Measurements from ENCODE around the gene ATAT1. TPM values are rescaled to one million over a fixed set of nuclear protein-coding genes. Genes with fewer than 3 reads are reported as not detected.

Gene ATAT1
- total RNA-seq, 2 donors from 2014 or later: 5.2 to 7.2 TPM

DNA sequence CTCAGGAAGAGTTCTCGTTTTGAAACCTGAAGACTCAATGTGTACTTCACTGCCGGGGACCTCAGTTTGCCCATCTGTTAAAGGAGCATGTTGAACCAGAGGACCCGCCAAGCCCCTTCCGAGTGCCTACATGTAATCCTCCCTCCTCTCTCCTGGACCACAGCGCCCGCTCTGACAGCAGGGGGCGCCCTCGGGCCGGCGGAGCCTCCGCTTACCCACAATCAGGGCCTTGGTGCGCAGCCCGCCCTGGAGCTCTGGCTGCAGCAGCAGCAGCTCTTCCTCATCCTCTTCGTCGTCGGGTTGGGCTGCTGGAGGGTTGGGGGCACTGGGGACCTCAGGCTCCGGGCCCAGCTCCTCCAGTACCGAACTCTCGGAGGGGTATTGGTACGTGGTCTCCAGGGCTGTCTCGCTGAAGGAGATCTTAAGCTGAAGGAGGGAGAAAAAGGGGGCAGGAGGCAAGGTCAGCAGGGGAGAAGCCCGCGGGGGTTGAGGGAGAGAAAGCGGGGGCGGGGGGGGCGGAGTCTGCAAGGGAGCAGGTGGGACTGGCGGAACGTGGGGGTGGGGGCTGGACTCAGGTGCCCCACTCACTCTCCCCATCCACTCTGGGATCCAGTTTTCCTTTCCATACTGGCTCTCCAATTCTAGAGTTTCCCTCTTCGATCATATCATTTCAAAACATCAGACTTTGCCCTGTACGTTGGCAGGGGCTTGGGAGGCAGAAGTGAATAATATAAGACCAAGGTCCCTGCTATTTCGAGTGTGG is 52.5 kb downstream of the ATAT1 start:
- peak; percentile 96 for DNase-seq (ENCODE audit: low spot score)
- intact Hi-C loops (cut with DNase I): loop anchor here in 1 of 2 donors (2.0 kb wide), 1 partner anchor 44 kb away; no protein-coding TSS in a partner anchor

GRCh38 chr6:30679765-30680535 is 53.3 kb downstream of the ATAT1 start:
- intact Hi-C loops (cut with DNase I): loop anchor here in 1 of 2 donors (2.0 kb wide), 1 partner anchor 43 kb away; no protein-coding TSS in a partner anchor

DNA sequence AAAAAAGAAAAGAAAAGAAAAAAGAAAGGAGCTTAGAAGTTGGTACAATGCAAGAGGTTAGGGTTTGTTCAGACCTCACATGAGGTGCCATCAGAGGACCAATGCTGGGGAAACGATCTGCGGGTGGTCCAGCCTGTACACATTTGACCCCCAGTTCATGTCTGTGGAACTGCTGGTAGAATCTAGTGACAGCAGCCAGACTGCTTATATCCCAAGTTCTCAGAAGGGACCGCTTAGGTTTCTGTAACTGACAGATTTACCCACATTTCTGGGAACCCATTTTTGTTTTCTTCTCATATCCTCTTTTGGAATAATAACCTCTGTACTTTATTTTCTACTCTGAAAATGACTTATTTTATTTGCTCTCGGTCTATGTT is 55.1 kb downstream of the ATAT1 start:
- no peak for DNase-seq (ENCODE audit: low spot score)
- intact Hi-C loops (cut with DNase I): loop anchor here in 1 of 2 donors (2.0 kb wide), 1 partner anchor 41 kb away; no protein-coding TSS in a partner anchor

More at GRCh38 chr6:30679765-30680535, 53.3 kb downstream of the ATAT1 start:
- no peak for DNase-seq (ENCODE audit: low spot score)

DNA sequence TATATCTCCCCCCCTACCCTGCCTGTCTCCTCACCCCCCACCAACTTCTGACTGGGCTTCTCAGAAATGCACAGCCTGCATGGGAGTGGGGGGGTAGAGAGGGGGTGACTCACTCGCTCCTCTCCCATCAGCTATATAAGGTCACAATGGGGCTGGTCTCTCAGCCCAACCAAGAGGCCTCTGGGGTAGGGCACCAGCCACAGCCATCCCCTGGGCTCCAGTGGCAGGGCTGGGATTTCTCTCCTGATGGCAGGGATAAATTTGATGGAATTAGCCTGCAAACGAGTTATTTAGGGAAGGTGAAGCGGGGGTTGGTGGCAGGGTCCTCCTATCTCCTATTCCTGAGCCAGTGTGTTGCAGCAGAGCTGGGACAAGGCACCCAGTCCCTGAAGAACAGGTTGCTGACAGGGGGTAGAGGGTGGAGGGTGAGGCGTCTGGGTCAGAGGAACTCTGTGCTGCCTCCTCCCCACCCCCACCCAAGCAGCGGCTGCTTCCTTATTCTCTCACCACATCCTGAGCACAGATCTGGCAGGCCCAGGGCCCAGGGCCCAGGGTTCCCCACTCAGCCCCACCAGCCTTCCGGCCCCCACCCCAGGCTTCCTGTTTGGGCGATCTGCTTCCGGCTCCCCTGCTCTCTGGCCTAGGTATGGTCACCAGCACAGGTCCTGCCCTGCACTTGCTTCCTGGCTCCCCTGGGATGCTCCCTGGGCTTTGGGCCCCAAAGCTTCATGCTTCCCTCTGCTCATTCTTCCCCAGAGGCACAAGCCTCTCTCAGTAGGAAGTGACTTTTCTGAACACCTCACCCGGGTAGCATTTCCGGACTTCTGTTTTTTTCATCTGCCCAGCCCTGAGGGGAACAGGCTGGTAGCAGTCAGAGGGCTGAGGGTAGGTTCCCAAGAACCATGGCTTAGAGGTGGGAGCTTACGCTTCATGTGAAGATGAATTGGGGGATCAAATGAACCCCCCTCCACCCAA is 55.8 kb downstream of the ATAT1 start:
- intact Hi-C loops (cut with DNase I): loop anchor here in 1 of 2 donors (2.0 kb wide), 1 partner anchor 40 kb away; no protein-coding TSS in a partner anchor

GRCh38 chr6:30683183-30683979 is 56.7 kb downstream of the ATAT1 start:
- no peak for DNase-seq (ENCODE audit: low spot score)
- intact Hi-C loops (cut with DNase I): loop anchor here in 1 of 2 donors (2.0 kb wide), 1 partner anchor 39 kb away; no protein-coding TSS in a partner anchor

More for the DNA sequence above, 55.8 kb downstream of the ATAT1 start:
- DNase-seq (ENCODE audit: low spot score): peak; percentile 96

- intact Hi-C loops (cut with DNase I): loop anchor here in 1 of 2 donors (2.0 kb wide), 1 partner anchor 39 kb away; no protein-coding TSS in a partner anchor
- DNase-seq (ENCODE audit: low spot score): peak; percentile 40
These were observed 57.3 kb downstream of the ATAT1 start for GRCh38 chr6:30683980-30684338.

DNA sequence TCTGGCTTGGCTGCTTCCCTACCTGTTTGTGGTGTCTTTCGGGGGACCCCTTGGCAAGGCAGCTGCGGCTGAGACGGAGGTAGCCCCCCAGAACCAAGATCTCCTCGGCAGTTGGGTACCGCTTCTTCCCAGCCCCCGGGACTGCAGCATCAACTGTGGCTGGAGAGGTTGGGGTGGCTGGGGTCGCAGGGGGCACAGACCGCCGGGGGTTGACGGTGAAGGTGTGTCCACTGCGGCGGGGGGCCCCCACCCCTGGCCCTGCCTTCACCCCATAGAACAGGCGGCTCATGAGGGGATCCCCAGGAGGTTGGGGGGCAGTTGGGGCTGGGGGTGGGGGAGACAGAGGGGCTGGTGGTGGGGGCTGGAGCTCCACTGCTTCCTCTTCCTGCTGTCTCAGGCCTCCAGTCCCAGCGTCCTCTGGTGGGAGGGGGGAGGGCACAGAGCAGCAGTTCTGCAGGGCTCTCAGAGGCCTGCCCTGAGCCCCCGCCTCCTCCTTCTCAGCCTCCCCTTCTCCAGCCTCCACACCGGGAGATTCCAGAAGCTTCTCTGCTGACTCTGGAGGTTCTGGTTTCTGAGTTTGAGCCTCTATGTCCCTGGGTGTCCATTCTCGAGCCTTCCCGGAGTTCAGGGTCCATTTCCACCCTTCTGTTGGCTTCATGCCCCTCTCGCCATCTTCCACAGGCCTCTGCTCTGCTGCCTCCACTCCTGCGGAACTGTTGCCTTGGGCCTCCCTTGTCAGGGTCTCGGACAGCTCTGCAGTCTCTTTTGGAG is 57.9 kb downstream of the ATAT1 start:
- intact Hi-C loops (cut with DNase I): no loop called here
- peak; percentile 88 for DNase-seq (ENCODE audit: low spot score)

DNA sequence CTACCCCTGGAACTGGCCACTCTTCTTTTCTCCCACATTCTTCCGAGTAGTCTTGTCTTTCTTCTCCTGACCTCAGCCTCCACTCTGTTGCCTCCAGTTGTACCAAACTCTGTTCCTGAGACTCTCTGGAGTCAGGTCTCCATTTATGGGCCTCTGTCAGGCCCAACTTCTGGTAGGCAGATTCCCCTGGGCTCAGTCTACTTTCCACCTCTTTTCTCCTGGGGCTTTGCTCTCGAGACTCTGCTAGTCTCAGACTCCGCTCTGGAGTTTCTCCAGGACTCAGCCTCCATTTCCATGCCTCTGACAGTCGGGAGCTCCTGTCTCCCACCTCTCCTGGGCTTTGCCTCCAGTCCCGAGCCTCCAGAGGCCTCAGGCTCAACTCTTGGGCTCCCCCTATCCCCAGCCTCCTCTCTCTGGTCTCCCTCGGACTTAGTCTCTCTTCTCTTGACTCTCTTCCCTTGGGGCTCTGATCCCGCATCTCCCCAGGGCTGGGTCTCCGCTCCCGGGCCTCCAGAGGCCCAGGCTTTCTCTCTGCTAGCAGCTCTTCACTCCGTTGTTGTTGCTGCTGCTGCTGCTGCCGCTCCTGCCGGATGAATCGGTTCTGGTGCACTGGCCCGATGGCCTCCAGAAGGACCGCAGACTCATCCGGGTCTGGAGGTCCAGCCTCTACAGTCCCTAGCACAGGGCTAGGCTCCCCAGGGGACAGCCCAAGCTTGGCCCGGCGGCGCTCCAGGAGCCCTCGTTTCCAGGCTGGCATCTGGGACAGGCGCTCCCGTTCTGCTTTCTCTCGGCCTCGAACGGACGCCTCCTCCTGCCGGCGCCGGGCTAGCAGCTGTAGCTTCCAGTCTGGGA is 58.7 kb downstream of the ATAT1 start:
- intact Hi-C loops (cut with DNase I): no loop called here
- DNase-seq (ENCODE audit: low spot score): peak; percentile 80

DNA sequence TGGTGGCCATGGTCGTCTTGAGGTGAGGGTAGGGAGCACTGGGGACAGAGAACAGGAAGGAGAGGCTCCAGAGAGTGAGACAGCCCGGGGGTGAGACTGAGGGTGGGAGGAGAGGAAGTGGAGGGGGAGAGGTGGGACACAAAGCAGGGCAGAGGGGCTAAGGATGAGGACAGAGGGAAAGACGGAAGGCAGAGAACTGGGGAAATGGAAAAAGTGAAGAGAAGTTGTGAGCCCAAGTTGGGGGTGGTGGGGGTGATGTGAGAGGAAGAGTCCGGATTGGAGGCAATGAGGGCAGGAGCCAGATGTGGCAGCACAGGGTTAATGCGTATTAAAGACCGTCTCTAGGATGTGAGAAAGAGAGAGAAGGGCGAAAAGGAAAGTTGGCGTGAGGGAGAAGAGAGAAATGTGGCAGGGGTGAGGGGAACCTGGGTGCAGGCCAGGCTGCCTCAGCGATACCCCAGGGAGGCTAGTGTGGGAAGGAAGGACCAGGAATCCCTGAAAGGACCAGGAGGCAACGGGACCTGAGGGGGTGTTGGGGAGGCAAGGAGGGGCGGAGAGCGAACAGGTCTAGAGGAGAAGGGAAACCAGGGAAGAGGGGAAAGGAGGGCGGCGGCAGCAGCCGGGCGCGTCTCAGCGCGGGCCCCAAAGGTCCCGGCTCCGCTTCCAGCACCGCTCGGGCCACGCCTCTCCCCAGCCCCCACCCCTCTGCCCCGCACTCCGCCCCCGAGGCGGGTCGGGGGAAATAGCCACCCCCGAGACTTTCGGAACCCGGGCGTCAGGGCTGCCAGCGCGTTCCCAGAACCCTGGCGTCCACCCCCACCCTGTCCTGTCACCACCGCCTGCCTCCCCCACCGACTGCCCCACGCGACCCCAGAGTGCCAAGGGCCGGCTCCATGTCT is 59.6 kb downstream of the ATAT1 start, which contains the start of gene PPP1R18:
TSS of gene PPP1R18 (minus strand) at position 637 of the 899 bp plus-strand sequence. CDS start at position 10, 627 bp downstream.
- intact Hi-C loops (cut with DNase I): no loop called here
- peak; percentile 97 for DNase-seq (ENCODE audit: low spot score)

GRCh38 chr6:30686908-30687658 is 60.4 kb downstream of the ATAT1 start:
- peak; percentile 99 for DNase-seq (ENCODE audit: low spot score)
- intact Hi-C loops (cut with DNase I): no loop called here

GRCh38 chr6:30687659-30688431 is 61.2 kb downstream of the ATAT1 start:
- intact Hi-C loops (cut with DNase I): loop anchor here in 1 of 2 donors (2.0 kb wide), 1 partner anchor 33 kb away; the partner anchor contains the start of gene TUBB

GRCh38 chr6:30688569-30688968 is 61.9 kb downstream of the ATAT1 start:
- intact Hi-C loops (cut with DNase I): loop anchor here in 1 of 2 donors (2.0 kb wide), 1 partner anchor 32 kb away; the partner anchor contains the start of gene TUBB
- DNase-seq (ENCODE audit: low spot score): peak; percentile 71

More at GRCh38 chr6:30687659-30688431, 61.2 kb downstream of the ATAT1 start:
- peak; percentile 84 for DNase-seq (ENCODE audit: low spot score)

DNA sequence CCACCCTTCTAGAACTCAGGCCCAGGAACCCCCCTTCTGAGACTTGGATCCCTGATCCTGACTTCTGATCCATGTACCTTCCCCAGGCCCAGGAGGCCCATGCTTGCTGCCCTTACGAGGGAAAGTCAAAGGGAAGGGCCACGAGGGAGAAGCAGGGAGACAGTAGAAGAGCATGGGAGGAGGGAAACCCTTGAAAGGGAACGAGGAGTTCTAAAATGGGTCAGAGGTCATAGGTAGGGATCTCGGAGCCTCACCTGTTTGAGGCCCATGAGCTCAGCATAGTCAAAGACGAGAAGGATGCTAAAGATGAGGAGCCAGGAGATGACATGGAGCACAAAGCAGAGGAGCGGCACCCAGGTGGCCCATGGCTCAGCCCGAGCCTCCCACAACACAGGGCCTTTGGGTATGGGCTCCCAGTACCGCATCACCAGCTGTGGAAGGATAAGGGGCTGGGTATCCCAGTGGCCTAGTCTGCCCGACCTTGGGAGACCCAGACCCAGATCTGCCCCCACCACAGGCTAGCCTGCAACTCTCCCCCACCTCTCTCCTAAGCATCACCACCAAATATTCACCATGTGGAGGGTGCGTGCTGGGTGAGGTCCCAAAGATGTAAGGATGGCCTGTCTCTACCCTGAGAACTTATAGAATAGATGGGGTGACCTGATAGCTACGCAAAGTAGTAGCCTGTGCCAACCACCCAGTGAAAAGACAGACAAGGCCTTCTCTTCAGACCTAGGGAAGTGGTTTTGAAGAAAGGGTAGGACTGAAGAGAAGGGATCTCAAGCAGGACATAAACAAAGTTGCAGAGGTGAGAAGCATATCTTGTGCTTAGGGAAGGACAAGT is 62.6 kb downstream of the ATAT1 start:
- intact Hi-C loops (cut with DNase I): loop anchor here in 1 of 2 donors (2.0 kb wide), 1 partner anchor 32 kb away; the partner anchor contains the start of gene TUBB
- DNase-seq (ENCODE audit: low spot score): peak; percentile 45

Measured in posterior vena cava (tissue), 2 donors.